ENCODE measurements around the gene R3HDM1.
"Not testable (repeated sequence)": the region's sequence is repeated elsewhere in the genome, so short reads cannot be mapped to it uniquely, and the experiment has no call there.

R3HDM1 gene

GRCh38 chr2:135573620-135574019 is 42.3 kb downstream of the R3HDM1 start:
- no peak for DNase-seq

- no peak for DNase-seq
Observed at GRCh38 chr2:135581282-135581681, 50.0 kb downstream of the R3HDM1 start.

GRCh38 chr2:135582383-135582782 is 51.1 kb downstream of the R3HDM1 start:
- no peak for DNase-seq

- no peak for DNase-seq
Observed at GRCh38 chr2:135585586-135585985, 54.3 kb downstream of the R3HDM1 start.

- DNase-seq, result no peak
Observed at GRCh38 chr2:135586148-135586547, 54.9 kb downstream of the R3HDM1 start.

GRCh38 chr2:135587958-135588357 is 56.7 kb downstream of the R3HDM1 start:
- no peak for DNase-seq

- no peak for DNase-seq
Observed at GRCh38 chr2:135590619-135591260, 59.5 kb downstream of the R3HDM1 start.

- DNase-seq, result no peak
Observed at GRCh38 chr2:135600915-135601314, 69.6 kb downstream of the R3HDM1 start.

GRCh38 chr2:135603543-135603942 is 72.3 kb downstream of the R3HDM1 start:
- DNase-seq, result no peak

GRCh38 chr2:135607561-135607960 is 76.3 kb downstream of the R3HDM1 start:
- no peak for DNase-seq

GRCh38 chr2:135612319-135612718 is 81.0 kb downstream of the R3HDM1 start:
- DNase-seq, result no peak

- no peak for DNase-seq
Observed at GRCh38 chr2:135615404-135615803, 84.1 kb downstream of the R3HDM1 start.

- DNase-seq, result no peak
Observed at GRCh38 chr2:135617501-135618015, 86.3 kb downstream of the R3HDM1 start.

- no peak for DNase-seq
Observed at GRCh38 chr2:135620198-135620597, 88.9 kb downstream of the R3HDM1 start.

- no peak for DNase-seq
Observed at GRCh38 chr2:135629520-135629919, 98.2 kb downstream of the R3HDM1 start.

GRCh38 chr2:135630034-135630433 is 98.8 kb downstream of the R3HDM1 start:
- DNase-seq, result not testable (repeated sequence)

- DNase-seq, result no peak
Observed at GRCh38 chr2:135630488-135630887, 99.2 kb downstream of the R3HDM1 start.

- no peak for DNase-seq
Observed at GRCh38 chr2:135633582-135633981, 102.3 kb downstream of the R3HDM1 start.

- no peak for DNase-seq
Observed at GRCh38 chr2:135635212-135635835, 104.0 kb downstream of the R3HDM1 start.

GRCh38 chr2:135636982-135637381 is 105.7 kb downstream of the R3HDM1 start:
- DNase-seq, result no peak

GRCh38 chr2:135637456-135638087 is 106.3 kb downstream of the R3HDM1 start:
- DNase-seq, result no peak

- no peak for DNase-seq
Observed at GRCh38 chr2:135638825-135639224, 107.5 kb downstream of the R3HDM1 start.

- DNase-seq, result no peak
Observed at GRCh38 chr2:135641156-135642068, 110.1 kb downstream of the R3HDM1 start.
